ENCODE data around the gene DAPK2. TPM values are rescaled to one million over a fixed set of nuclear protein-coding genes. Genes with fewer than 3 reads are reported as not detected.

The DAPK2 gene
- total RNA-seq, 2 experiments from 2014 or later: 1.0 to 1.3 TPM

DNA sequence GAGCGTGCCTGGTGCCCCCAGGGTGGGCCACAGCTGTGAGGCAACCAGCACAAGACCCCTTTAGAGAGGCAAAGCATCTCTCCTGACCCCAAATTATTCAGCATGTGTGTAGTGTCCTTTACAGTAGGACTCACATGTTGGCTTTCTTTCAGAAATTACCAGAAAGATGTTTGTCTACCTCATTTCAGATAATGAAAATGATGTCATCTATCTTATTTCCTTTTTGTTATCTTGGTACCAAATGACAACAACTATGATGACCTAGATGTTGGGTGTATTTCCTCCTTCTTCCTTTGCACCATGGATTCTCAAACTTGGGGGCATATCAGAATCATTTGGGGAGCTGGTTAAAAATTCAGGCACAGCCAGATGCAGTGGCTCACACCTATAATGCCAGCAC is 50.5 kb downstream of the DAPK2 start:
- Mint-ChIP-seq H3K9me3 (ENCODE audit: low read depth) (no peaks in the 10 kb centered on the region), H3K4me3 (no peak overlapping the region), H3K27ac (no peak overlapping the region), H3K4me1 (peaks cover 25% of the 10 kb centered on the region), H3K36me3 (ENCODE audit: low read depth) (no peaks in the 10 kb centered on the region), H3K27me3 (no peaks in the 10 kb centered on the region)
- no peak for DNase-seq
- no peak for ATAC-seq
- POLR2A ChIA-PET: interaction anchor here (0.6 to 0.8 kb wide), 2 partner anchors 72 to 442 kb away, joined by 3 to 4 read pairs; no protein-coding TSS in a partner anchor
- intact Hi-C loops (cut with DNase I, micrococcal nuclease): no loop called here
- CTCF ChIA-PET: interaction anchor here (0.6 to 0.7 kb wide), 2 partner anchors 30 to 816 kb away, joined by 3 read pairs; no protein-coding TSS in a partner anchor

GRCh38 chr15:63994073-63994600 is 52.1 kb downstream of the DAPK2 start:
- Mint-ChIP-seq H3K4me1 (peaks cover 23% of the 10 kb centered on the region), H3K27me3 (no peaks in the 10 kb centered on the region), H3K27ac (no peak overlapping the region), H3K9me3 (ENCODE audit: low read depth) (no peaks in the 10 kb centered on the region), H3K36me3 (ENCODE audit: low read depth) (no peaks in the 10 kb centered on the region), H3K4me3 (no peak overlapping the region)
- CTCF ChIA-PET: interaction anchor here (0.6 to 1.3 kb wide), 3 partner anchors 15 to 101 kb away, joined by 3 to 7 read pairs (median 3); no protein-coding TSS in a partner anchor
- POLR2A ChIA-PET: no interaction called here
- intact Hi-C loops (cut with DNase I, micrococcal nuclease): no loop called here
- DNase-seq (no peak), ATAC-seq (no peak)

- intact Hi-C loops (cut with DNase I, micrococcal nuclease): no loop called here
- H3K4me1 Mint-ChIP-seq: peaks cover 9% of the 10 kb centered on the region
- ATAC-seq: no peak
- no peak overlapping the region for H3K27ac Mint-ChIP-seq
- no peaks in the 10 kb centered on the region for H3K36me3 Mint-ChIP-seq (ENCODE audit: low read depth)
- H3K4me3 Mint-ChIP-seq: no peak overlapping the region
- DNase-seq: no peak
- no peaks in the 10 kb centered on the region for H3K27me3 Mint-ChIP-seq
- ChIA-PET CTCF (interaction anchor here (0.7 to 0.9 kb wide), 2 partner anchors 54 to 62 kb away, joined by 3 read pairs; no protein-coding TSS in a partner anchor), POLR2A (no interaction called here)
- H3K9me3 Mint-ChIP-seq (ENCODE audit: low read depth): no peaks in the 10 kb centered on the region
Measured at GRCh38 chr15:63992300-63992699, 54.0 kb downstream of the DAPK2 start.

GRCh38 chr15:63991706-63992105 is 54.6 kb downstream of the DAPK2 start:
- Mint-ChIP-seq H3K27me3 (no peaks in the 10 kb centered on the region), H3K9me3 (ENCODE audit: low read depth) (no peaks in the 10 kb centered on the region), H3K4me3 (no peak overlapping the region), H3K27ac (no peak overlapping the region), H3K4me1 (peaks cover 14% of the 10 kb centered on the region), H3K36me3 (ENCODE audit: low read depth) (no peaks in the 10 kb centered on the region)
- no peak for DNase-seq
- ChIA-PET CTCF (interaction anchor here (0.6 to 0.7 kb wide), 2 partner anchors 12 to 61 kb away, joined by 3 read pairs; no protein-coding TSS in a partner anchor), POLR2A (no interaction called here)
- no peak for ATAC-seq
- intact Hi-C loops (cut with DNase I, micrococcal nuclease): no loop called here

- intact Hi-C loops (cut with DNase I, micrococcal nuclease): no loop called here
- no peaks in the 10 kb centered on the region for H3K9me3 Mint-ChIP-seq (ENCODE audit: low read depth)
- no peaks in the 10 kb centered on the region for H3K36me3 Mint-ChIP-seq (ENCODE audit: low read depth)
- no peak for ATAC-seq
- DNase-seq: no peak
- ChIA-PET CTCF (no interaction called here), POLR2A (no interaction called here)
- H3K4me3 Mint-ChIP-seq: no peak overlapping the region
- H3K4me1 Mint-ChIP-seq: peaks cover 17% of the 10 kb centered on the region
- no peak overlapping the region for H3K27ac Mint-ChIP-seq
- H3K27me3 Mint-ChIP-seq: no peaks in the 10 kb centered on the region
Measured at GRCh38 chr15:63990454-63990853, 55.8 kb downstream of the DAPK2 start.

- POLR2A ChIA-PET: no interaction called here
- ATAC-seq (no peak), DNase-seq (no peak)
- Mint-ChIP-seq H3K36me3 (ENCODE audit: low read depth) (no peaks in the 10 kb centered on the region), H3K27me3 (no peaks in the 10 kb centered on the region), H3K9me3 (ENCODE audit: low read depth) (no peaks in the 10 kb centered on the region), H3K4me3 (no peak overlapping the region), H3K27ac (no peak overlapping the region), H3K4me1 (peaks cover 14% of the 10 kb centered on the region)
- intact Hi-C loops (cut with DNase I, micrococcal nuclease): no loop called here
- CTCF ChIA-PET: interaction anchor here (1.5 kb wide), 1 partner anchor 42 kb away, joined by 5 read pairs; no protein-coding TSS in a partner anchor
Measured at GRCh38 chr15:63987796-63988378, 58.4 kb downstream of the DAPK2 start.

- H3K27me3 Mint-ChIP-seq: no peaks in the 10 kb centered on the region
- ATAC-seq (peak; percentile 86), DNase-seq (peak; percentile 15)
- no peak overlapping the region for H3K27ac Mint-ChIP-seq
- ChIA-PET POLR2A (no interaction called here), CTCF (interaction anchor here (1.5 kb wide), 1 partner anchor 41 kb away, joined by 5 read pairs; no protein-coding TSS in a partner anchor)
- H3K4me3 Mint-ChIP-seq: no peak overlapping the region
- peaks cover 9% of the 10 kb centered on the region for H3K4me1 Mint-ChIP-seq
- intact Hi-C loops (cut with DNase I, micrococcal nuclease): no loop called here
- no peaks in the 10 kb centered on the region for H3K9me3 Mint-ChIP-seq (ENCODE audit: low read depth)
- no peaks in the 10 kb centered on the region for H3K36me3 Mint-ChIP-seq (ENCODE audit: low read depth)
Measured at GRCh38 chr15:63986751-63987341, 59.4 kb downstream of the DAPK2 start.

- no peaks in the 10 kb centered on the region for H3K27me3 Mint-ChIP-seq
- POLR2A ChIA-PET: no interaction called here
- H3K9me3 Mint-ChIP-seq (ENCODE audit: low read depth): no peaks in the 10 kb centered on the region
- intact Hi-C loops (cut with DNase I, micrococcal nuclease): no loop called here
- H3K4me3 Mint-ChIP-seq: no peak overlapping the region
- peaks cover 8% of the 10 kb centered on the region for H3K4me1 Mint-ChIP-seq
- H3K36me3 Mint-ChIP-seq (ENCODE audit: low read depth): no peaks in the 10 kb centered on the region
- ATAC-seq (no peak), DNase-seq (no peak)
- no peak overlapping the region for H3K27ac Mint-ChIP-seq
- CTCF ChIA-PET: interaction anchor here (0.8 to 1.5 kb wide), 2 partner anchors 23 to 41 kb away, joined by 3 to 5 read pairs; no protein-coding TSS in a partner anchor
Measured at GRCh38 chr15:63986185-63986680, 60.1 kb downstream of the DAPK2 start.

- intact Hi-C loops (cut with DNase I, micrococcal nuclease): no loop called here
- Mint-ChIP-seq H3K4me3 (no peak overlapping the region), H3K27me3 (no peaks in the 10 kb centered on the region), H3K4me1 (peaks cover 8% of the 10 kb centered on the region), H3K36me3 (ENCODE audit: low read depth) (no peaks in the 10 kb centered on the region), H3K27ac (no peak overlapping the region), H3K9me3 (ENCODE audit: low read depth) (no peaks in the 10 kb centered on the region)
- DNase-seq (no peak), ATAC-seq (no peak)
- ChIA-PET CTCF (interaction anchor here (0.8 kb wide), 1 partner anchor 24 kb away, joined by 3 read pairs; no protein-coding TSS in a partner anchor), POLR2A (interaction anchor here (1.0 kb wide), 1 partner anchor 24 kb away, joined by 4 read pairs; no protein-coding TSS in a partner anchor)
Measured at GRCh38 chr15:63985221-63986184, 60.8 kb downstream of the DAPK2 start.

DNA sequence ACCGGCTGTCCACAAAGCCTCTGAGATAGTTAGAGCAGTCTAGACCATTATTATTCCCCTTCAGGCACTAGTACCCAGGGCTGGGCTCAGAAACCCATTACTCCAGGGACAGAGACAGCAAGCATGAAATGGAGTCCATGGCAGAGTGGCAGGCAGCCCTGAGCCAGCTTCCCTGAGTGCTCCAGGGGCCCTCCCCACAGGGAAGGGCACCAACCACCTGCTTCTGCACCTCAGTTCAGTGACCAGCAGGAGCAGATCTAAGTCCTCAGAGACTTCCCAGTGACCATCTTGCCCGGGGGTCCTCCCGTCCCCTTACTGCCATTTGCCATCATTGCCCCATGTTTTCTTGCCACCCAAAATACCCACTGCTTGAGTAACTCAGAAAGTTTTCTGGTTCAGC is 62.0 kb downstream of the DAPK2 start:
- ChIA-PET CTCF (no interaction called here), POLR2A (no interaction called here)
- ATAC-seq (no peak), DNase-seq (no peak)
- Mint-ChIP-seq H3K4me1 (peaks cover 8% of the 10 kb centered on the region), H3K27ac (no peak overlapping the region), H3K27me3 (no peaks in the 10 kb centered on the region), H3K36me3 (ENCODE audit: low read depth) (no peaks in the 10 kb centered on the region), H3K4me3 (no peak overlapping the region), H3K9me3 (ENCODE audit: low read depth) (no peaks in the 10 kb centered on the region)
- intact Hi-C loops (cut with DNase I, micrococcal nuclease): no loop called here

DNA sequence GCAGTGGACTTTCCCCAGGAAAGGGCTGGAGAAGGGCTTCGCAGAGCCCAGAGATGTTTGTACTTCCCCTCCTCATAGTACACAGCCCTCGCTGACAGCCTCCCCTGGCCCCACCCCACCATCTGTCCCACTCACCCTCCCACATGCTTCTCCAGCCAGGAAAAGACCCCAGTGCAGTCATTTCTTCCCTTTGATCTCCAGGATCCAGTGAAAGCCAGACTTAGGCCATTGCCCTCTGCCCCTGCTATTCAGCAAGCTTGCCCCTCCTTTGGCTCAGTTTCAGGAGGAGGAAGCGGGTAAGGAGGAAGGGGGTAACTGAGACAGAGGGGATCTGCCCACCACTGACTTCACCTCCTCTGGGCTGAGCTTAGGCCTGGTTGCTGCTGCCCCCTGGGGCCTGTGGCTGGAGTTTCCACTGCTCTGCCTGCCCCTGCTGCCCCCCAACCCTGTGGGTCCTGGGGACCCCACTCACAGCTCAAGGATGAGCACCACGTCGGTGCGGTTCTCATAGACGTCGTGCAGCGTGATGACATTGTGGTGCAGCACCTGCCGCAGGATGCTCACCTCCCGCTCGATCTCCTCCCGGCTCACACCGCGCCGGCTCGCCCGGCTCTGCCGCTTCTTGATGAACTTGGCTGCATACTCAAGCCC is 63.1 kb downstream of the DAPK2 start:
- Mint-ChIP-seq H3K4me1 (peaks cover 8% of the 10 kb centered on the region), H3K9me3 (ENCODE audit: low read depth) (no peaks in the 10 kb centered on the region), H3K4me3 (no peak overlapping the region), H3K27me3 (no peaks in the 10 kb centered on the region), H3K36me3 (ENCODE audit: low read depth) (no peaks in the 10 kb centered on the region), H3K27ac (no peak overlapping the region)
- ChIA-PET POLR2A (no interaction called here), CTCF (interaction anchor here (1.5 kb wide), 1 partner anchor 38 kb away, joined by 3 read pairs; no protein-coding TSS in a partner anchor)
- ATAC-seq (no peak), DNase-seq (no peak)
- intact Hi-C loops (cut with DNase I, micrococcal nuclease): no loop called here
